AG09319 (cell line): ENCODE results near the gene ANKMY1.

Source experiments
- DNase-seq: peaks from one replicate; pipeline ENCODE4 v3.0.0-alpha.2; 2010; ENCODE audit warnings: low read depth; ENCODE audit errors: extremely low read depth
- TF ChIP-seq, protein P1 (sequence below): IDR thresholded peaks from 2 replicates; pipeline ENCODE4 v1.5.1; 2011; ENCODE audit warnings: low read depth, mild to moderate bottlenecking, inconsistent platforms, low read length, moderate library complexity

Gene ANKMY1

GRCh38 chr2:240446664-240447175 lies 111.1 kb downstream of the ANKMY1 start:
- TF ChIP-seq, protein P1, sequence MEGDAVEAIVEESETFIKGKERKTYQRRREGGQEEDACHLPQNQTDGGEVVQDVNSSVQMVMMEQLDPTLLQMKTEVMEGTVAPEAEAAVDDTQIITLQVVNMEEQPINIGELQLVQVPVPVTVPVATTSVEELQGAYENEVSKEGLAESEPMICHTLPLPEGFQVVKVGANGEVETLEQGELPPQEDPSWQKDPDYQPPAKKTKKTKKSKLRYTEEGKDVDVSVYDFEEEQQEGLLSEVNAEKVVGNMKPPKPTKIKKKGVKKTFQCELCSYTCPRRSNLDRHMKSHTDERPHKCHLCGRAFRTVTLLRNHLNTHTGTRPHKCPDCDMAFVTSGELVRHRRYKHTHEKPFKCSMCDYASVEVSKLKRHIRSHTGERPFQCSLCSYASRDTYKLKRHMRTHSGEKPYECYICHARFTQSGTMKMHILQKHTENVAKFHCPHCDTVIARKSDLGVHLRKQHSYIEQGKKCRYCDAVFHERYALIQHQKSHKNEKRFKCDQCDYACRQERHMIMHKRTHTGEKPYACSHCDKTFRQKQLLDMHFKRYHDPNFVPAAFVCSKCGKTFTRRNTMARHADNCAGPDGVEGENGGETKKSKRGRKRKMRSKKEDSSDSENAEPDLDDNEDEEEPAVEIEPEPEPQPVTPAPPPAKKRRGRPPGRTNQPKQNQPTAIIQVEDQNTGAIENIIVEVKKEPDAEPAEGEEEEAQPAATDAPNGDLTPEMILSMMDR, result no peak
- no peak for DNase-seq

- DNase-seq, result no peak
- TF ChIP-seq, protein P1, result no peak
Observed at GRCh38 chr2:240445961-240446663, 111.7 kb downstream of the ANKMY1 start.

GRCh38 chr2:240444464-240444863 lies 113.3 kb downstream of the ANKMY1 start:
- TF ChIP-seq, protein P1, result no peak
- DNase-seq, result no peak

DNA sequence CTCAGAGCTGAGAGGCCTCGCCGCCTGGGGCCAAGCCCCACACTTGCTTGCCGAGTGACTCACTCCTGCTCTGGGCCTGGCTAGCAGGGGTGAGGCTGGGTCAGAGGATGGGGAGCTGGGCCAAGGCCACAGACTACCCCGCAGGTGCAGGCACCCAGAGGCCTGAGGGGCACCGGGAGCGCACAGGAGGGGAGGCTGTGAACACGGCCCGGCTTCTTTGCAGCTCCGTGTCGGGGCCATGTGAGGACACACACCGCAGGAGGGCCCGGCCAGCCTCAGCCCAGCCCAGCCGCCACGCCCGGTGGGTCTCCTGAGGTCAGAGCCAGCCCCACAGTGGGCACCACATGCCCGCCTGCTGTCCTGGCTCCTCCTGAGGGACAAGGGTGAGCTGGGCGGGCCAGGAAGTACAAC lies 113.9 kb downstream of the ANKMY1 start:
- DNase-seq, result no peak
- TF ChIP-seq, protein P1, result no peak

DNA sequence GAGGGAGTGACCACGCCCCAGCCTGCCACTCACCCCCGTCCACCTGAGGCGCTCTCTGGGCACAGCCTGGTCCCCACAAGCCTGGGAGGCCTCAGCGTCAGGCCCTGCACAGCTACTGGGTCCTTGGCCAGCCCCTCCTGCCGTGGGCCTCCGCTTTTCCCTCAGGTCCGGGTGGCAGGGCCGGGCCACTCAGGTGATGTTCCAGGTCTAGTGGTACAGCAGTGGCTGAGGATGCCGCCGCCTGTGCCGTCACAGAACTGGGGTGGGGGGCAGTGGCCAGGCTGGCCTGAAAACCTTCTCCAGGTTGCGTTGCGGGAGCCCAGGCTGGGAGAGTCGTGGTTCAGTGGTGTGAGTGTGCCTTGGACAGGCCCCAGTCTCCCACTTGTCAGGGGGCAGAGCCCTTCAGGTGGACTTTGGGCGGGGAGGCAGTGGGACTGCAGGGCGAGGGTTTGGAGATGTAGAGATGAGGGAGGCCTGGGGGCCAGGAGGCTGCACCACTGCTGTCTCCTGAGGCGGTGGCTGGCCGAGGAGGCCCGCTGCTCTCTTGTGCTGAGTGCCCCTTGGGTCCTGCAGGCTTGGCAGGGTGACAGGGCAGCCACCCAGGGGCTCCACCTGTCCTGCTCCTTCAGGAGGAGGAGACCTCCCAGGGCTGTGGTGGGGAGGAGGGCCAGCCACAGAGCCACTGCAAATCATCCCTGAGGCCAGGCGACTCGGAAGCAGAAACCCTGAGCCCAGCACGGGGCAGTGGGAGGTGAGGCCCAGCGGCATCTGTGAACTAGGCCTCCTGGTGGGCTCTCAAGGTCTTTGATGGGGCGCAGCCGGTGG lies 114.7 kb downstream of the ANKMY1 start:
- DNase-seq, result no peak
- TF ChIP-seq, protein P1, result no peak

GRCh38 chr2:240441993-240442411 lies 115.8 kb downstream of the ANKMY1 start:
- no peak for DNase-seq
- TF ChIP-seq, protein P1, result no peak

DNA sequence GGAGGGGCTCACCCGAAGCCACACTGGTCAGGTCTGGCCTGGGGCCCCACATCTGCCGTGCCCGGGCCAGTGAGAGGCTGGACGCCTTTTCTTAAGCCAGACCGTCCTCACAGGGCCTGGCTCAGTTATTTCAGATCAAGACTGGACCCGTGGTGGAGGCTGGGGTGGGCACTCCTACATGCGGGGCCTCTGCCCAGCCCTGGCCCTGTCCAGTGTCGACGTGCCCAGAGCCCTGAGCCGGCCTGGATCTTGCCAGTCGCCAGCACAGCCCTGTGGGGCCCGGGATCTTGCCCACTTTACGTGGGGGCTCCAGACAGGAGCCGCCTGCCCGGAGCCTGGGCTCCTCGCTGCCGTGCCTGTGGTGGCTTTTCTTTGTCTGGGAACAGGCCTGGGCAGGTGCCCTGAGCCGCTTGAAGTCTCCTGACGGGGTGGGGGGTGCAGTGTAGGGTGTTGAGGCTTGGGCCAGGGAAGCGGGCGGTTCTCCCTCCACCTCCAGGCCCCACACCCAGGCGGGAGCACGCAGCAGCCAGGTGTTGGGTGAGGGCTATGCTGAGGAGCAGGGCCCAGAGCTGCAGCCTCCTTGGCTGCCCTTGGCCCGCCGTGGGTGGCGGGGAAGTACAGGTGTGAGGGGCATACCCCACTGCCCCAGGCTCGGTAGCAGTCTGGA lies 116.3 kb downstream of the ANKMY1 start:
- DNase-seq, result no peak
- TF ChIP-seq, protein P1, result no peak
